ENCODE results near the gene CHD6.

The CHD6 gene

DNA sequence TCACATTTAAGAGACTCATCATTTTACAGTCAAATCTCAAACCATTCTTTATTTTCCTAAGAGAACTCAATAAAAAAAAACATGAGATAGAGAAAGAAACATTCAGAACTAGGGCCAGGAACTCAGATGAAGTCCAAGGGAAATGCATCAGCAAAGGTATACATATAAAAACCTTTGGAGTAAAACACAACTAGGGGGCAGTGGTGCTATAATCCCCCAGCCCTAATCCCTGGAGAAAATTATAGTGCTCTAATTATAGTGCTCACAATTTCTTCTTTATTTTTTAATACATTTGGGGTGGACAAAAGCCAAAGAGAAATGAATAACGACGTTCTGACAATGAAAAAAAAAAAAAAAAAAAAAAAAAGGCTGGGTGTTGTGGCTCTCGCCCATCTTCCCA lies 151.0 kb downstream of the CHD6 start:
- Histone ChIP-seq H3K36me3 (ENCODE audit: insufficient read depth, low read length) (peaks cover 6% of the 10 kb centered on the region), H3K4me3 (ENCODE audit: low read depth, low read length) (no peak overlapping the region), H3K27ac (ENCODE audit: low read depth, low read length) (no peak overlapping the region), H3K4me1 (ENCODE audit: control insufficient read depth, insufficient read depth, low read length, unreplicated experiment) (no peaks in the 10 kb centered on the region), H3K79me2 (ENCODE audit: control insufficient read depth, insufficient read depth, low read length, unreplicated experiment) (no peaks in the 10 kb centered on the region), H3K27me3 (ENCODE audit: insufficient read depth, low read length) (no peaks in the 10 kb centered on the region), H2AFZ (ENCODE audit: low read length, unreplicated experiment) (no peak overlapping the region)

DNA sequence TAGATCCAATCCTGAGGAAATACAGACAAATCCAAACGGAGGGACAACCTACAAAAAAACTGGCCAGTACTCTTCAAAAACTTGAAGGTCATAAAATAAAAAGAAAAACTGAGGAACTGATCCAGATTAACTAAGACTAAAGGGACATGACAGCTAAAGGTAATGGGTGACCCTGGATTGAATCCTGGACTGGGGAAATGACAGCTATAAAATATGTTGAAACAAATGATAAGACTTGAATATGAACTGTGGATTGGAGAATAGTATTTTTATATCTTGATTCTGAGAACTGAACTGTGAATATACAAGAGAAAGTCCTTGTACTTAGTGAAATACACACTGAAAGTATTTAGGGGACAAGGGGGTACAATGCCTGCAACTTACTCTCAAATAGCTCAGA lies 154.6 kb downstream of the CHD6 start:
- H3K4me1 ChIP-seq (ENCODE audit: control insufficient read depth, insufficient read depth, low read length, unreplicated experiment), result no peaks in the 10 kb centered on the region
- no peak overlapping the region for H3K4me3 ChIP-seq (ENCODE audit: low read depth, low read length)
- H3K27ac ChIP-seq (ENCODE audit: low read depth, low read length), result no peak overlapping the region
- H3K27me3 ChIP-seq (ENCODE audit: insufficient read depth, low read length), result no peaks in the 10 kb centered on the region
- no peak overlapping the region for H2AFZ ChIP-seq (ENCODE audit: low read length, unreplicated experiment)
- no peaks in the 10 kb centered on the region for H3K79me2 ChIP-seq (ENCODE audit: control insufficient read depth, insufficient read depth, low read length, unreplicated experiment)
- peaks cover 10% of the 10 kb centered on the region for H3K36me3 ChIP-seq (ENCODE audit: insufficient read depth, low read length)

DNA sequence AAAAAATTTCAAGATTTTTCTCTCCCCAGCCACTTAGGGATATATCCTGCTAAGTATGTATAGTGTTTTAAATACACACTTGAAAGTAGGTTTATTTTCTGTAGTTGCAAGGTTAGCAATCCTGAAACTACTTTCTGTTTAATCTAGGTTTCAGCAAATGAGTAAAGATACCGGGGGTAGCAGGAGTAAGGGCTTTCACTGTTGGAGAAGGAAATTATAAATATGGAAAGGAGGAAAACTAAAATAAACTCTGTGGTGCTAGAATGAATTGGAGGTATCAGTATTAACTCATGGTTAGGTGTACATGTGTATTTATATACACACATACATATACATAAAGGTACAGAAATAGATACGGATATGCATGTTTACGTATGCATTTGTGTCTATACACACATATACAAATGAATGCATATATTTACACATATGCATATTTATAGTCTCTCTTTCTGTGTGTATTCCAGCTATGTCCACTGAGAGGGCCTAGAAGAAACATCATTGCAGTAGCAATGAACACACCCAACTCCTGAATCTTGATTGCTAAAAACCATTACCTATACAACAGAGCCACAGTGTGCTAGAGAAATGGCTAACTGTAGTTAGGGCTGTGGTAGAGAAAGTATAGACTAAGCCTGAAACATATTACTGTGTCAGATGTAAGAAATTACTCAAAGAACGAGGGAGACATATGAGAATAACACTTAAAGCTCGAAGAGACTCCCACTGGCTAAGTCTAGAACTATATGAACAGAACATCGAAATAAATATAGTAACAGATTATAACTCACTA lies 155.6 kb downstream of the CHD6 start:
- Histone ChIP-seq H3K27ac (ENCODE audit: low read depth, low read length) (no peak overlapping the region), H3K36me3 (ENCODE audit: insufficient read depth, low read length) (peaks cover 10% of the 10 kb centered on the region)

DNA sequence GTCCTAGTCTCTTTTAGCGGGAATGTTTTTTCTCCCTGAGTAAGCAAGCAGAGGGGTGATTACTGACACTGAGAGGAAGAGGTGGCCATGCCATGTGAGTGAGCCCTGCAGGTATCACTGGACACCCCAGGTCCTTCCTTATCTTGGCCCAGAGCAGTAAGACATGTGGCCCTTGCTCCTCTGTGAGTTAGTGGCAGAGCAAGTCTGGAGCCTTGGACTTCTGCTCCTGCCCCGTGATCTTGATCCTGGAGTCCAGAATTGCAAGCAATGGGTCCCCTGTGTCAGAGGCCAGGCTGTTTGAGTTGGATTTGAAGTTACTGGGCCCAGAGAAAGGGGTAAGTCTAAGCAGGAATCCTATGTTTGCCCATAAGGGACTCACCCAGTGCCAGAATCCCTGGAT lies 159.4 kb downstream of the CHD6 start:
- Histone ChIP-seq H3K4me3 (ENCODE audit: low read depth, low read length) (no peak overlapping the region), H3K4me1 (ENCODE audit: control insufficient read depth, insufficient read depth, low read length, unreplicated experiment) (no peaks in the 10 kb centered on the region), H3K27ac (ENCODE audit: low read depth, low read length) (no peak overlapping the region), H3K27me3 (ENCODE audit: insufficient read depth, low read length) (no peaks in the 10 kb centered on the region), H2AFZ (ENCODE audit: low read length, unreplicated experiment) (no peak overlapping the region), H3K36me3 (ENCODE audit: insufficient read depth, low read length) (peaks cover 25% of the 10 kb centered on the region), H3K79me2 (ENCODE audit: control insufficient read depth, insufficient read depth, low read length, unreplicated experiment) (no peaks in the 10 kb centered on the region)

More for the DNA sequence above, 155.6 kb downstream of the CHD6 start:
- Histone ChIP-seq H3K79me2 (ENCODE audit: control insufficient read depth, insufficient read depth, low read length, unreplicated experiment) (no peaks in the 10 kb centered on the region), H2AFZ (ENCODE audit: low read length, unreplicated experiment) (no peak overlapping the region), H3K4me3 (ENCODE audit: low read depth, low read length) (no peak overlapping the region), H3K27me3 (ENCODE audit: insufficient read depth, low read length) (no peaks in the 10 kb centered on the region), H3K4me1 (ENCODE audit: control insufficient read depth, insufficient read depth, low read length, unreplicated experiment) (no peaks in the 10 kb centered on the region)

DNA sequence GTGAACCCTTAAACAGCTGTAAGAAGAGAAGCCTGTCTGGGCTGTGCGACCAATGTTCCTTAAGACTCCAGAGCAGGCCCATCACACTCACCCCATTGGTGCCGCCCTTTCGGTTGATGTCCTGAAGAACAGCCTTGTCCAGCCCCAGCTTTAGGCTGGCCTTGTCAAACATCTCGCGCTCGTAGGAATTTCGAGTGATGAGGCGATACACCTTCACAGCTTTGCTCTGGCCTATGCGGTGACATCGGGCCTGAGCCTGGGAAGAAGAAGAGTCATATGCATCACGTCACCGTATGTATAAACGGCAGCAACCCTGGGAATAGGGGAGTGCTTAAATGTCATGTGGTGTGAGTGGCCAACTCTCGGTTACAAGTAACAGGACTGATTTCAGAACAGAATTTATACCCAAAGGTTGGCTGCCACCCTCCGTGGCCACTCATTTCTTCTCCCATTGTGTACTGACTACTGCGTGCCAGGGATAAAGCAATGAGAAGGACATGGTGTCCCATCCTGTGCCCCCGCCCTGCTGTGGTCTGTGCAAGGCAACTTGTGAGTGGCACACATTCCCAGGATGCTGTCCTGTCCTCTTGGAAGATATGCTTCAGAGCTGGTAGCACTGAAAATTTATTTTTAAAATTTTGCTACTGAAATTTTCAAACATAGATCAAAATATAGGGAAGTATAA lies 160.9 kb downstream of the CHD6 start:
- Histone ChIP-seq H3K79me2 (ENCODE audit: control insufficient read depth, insufficient read depth, low read length, unreplicated experiment) (no peaks in the 10 kb centered on the region), H2AFZ (ENCODE audit: low read length, unreplicated experiment) (no peak overlapping the region), H3K36me3 (ENCODE audit: insufficient read depth, low read length) (peaks cover 30% of the 10 kb centered on the region)

DNA sequence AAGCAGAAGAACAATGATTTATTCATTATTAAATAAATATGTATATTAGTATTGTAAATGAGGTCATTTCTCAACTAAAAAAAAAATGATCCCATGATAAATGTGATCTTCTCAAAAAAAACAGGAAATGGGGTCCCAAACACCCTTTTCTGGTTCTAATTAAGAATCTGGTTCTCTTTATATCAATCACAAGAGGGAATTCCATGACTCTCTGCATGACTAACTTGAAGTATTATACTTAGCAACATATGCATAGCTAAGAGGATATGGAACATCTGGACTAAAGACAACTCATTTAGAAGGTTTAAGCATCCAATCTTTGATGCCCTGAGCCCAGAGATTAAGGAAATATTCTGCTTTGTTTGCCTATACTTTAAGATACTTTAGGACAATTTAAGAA lies 161.8 kb downstream of the CHD6 start:
- peaks cover 29% of the 10 kb centered on the region for H3K36me3 ChIP-seq (ENCODE audit: insufficient read depth, low read length)
- no peaks in the 10 kb centered on the region for H3K27me3 ChIP-seq (ENCODE audit: insufficient read depth, low read length)
- no peaks in the 10 kb centered on the region for H3K4me1 ChIP-seq (ENCODE audit: control insufficient read depth, insufficient read depth, low read length, unreplicated experiment)
- H3K27ac ChIP-seq (ENCODE audit: low read depth, low read length), result no peak overlapping the region
- no peak overlapping the region for H2AFZ ChIP-seq (ENCODE audit: low read length, unreplicated experiment)
- no peak overlapping the region for H3K4me3 ChIP-seq (ENCODE audit: low read depth, low read length)
- H3K79me2 ChIP-seq (ENCODE audit: control insufficient read depth, insufficient read depth, low read length, unreplicated experiment), result no peaks in the 10 kb centered on the region

More for the DNA sequence above, 160.9 kb downstream of the CHD6 start:
- H3K4me1 ChIP-seq (ENCODE audit: control insufficient read depth, insufficient read depth, low read length, unreplicated experiment), result no peaks in the 10 kb centered on the region
- H3K27me3 ChIP-seq (ENCODE audit: insufficient read depth, low read length), result no peaks in the 10 kb centered on the region
- no peak overlapping the region for H3K4me3 ChIP-seq (ENCODE audit: low read depth, low read length)
- H3K27ac ChIP-seq (ENCODE audit: low read depth, low read length), result no peak overlapping the region

DNA sequence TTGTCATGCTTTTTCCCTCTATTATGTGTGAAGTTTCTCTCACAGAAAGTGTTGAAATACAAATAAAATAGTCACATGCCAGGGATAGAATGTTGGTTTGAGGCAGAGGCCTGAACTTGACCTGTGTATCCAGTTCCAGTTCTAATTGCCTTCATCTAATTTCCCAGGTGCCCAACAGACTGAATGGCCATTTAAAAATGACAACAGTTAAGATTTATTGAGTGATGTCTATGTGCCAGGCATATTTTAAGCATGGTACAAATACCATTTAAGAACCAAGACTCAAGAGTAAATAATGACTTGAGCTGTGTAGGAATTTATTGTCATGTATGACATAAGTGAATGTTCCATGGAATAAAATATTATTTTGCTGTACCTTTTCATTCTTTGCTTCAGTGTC lies 163.9 kb downstream of the CHD6 start:
- Histone ChIP-seq H3K27ac (ENCODE audit: low read depth, low read length) (no peak overlapping the region), H3K4me1 (ENCODE audit: control insufficient read depth, insufficient read depth, low read length, unreplicated experiment) (no peaks in the 10 kb centered on the region), H2AFZ (ENCODE audit: low read length, unreplicated experiment) (no peak overlapping the region), H3K4me3 (ENCODE audit: low read depth, low read length) (no peak overlapping the region), H3K79me2 (ENCODE audit: control insufficient read depth, insufficient read depth, low read length, unreplicated experiment) (no peaks in the 10 kb centered on the region), H3K27me3 (ENCODE audit: insufficient read depth, low read length) (no peaks in the 10 kb centered on the region), H3K36me3 (ENCODE audit: insufficient read depth, low read length) (peaks cover 34% of the 10 kb centered on the region)

DNA sequence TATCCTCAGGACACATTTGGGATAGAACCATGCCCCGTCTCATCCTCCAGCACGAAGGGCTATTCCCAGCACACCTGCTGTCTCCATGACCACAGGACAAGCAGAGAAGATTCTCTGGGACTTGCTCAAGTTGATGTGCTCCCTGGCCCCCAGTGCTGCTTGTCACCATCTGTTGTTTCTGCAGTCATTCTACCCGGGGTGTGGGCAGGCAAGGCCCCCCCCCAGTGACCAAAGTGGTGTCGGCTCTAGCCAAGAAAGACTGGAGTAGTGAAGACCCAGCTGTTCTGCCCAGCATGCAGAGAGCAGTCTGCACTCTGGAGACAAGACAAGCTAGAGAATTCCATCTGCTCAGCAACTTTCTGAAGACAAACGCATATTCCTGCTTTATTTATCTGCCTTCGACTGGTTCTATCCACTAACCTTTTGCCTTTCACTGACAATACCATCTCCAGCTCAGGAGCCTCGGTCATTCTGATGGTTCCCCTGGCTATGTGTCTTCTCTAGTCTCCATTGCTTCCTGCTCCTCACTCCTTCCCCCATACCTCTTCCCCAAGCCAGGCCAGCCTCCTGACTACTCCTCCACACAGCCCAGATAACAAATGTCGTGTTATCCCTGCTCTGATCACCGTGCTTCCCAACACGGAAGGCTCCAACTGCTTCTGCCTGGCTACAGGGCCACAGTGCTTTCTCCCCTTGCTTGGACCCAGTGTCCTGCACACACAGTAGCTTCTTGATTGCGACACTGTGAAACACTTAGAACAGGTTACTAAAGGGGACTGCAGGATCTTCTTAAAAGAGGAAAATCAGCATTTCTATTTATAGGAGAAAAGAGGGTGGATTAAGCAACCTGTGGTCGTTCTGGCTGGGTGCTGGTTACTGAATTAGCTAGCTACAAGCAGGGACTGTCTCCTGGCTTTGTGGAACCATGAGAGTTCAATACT lies 164.9 kb downstream of the CHD6 start:
- peaks cover 35% of the 10 kb centered on the region for H3K36me3 ChIP-seq (ENCODE audit: insufficient read depth, low read length)

DNA sequence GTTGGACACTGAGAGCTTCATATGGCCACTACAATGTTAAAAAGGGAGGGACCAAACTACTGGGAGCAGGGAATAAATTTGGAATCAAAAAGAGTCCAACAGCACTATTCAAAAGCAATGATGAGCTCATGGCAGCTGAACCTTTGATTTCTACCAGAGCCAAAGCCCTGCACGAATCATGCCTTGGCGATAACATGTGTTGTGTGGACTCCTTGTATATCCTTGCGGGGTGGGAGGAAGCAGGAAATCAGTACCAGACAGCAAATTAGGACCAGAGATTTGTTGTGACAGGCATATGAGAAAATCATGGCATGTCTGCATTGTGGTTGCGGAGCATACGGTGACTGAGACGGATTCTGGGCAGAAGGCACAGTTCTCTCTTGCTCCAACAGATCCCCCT lies 166.0 kb downstream of the CHD6 start:
- Histone ChIP-seq H3K27ac (ENCODE audit: low read depth, low read length) (no peak overlapping the region), H3K4me1 (ENCODE audit: control insufficient read depth, insufficient read depth, low read length, unreplicated experiment) (no peaks in the 10 kb centered on the region), H3K79me2 (ENCODE audit: control insufficient read depth, insufficient read depth, low read length, unreplicated experiment) (no peaks in the 10 kb centered on the region), H2AFZ (ENCODE audit: low read length, unreplicated experiment) (no peak overlapping the region), H3K4me3 (ENCODE audit: low read depth, low read length) (no peak overlapping the region), H3K36me3 (ENCODE audit: insufficient read depth, low read length) (peaks cover 39% of the 10 kb centered on the region), H3K27me3 (ENCODE audit: insufficient read depth, low read length) (no peaks in the 10 kb centered on the region)

More for the DNA sequence above, 164.9 kb downstream of the CHD6 start:
- Histone ChIP-seq H3K27ac (ENCODE audit: low read depth, low read length) (no peak overlapping the region), H2AFZ (ENCODE audit: low read length, unreplicated experiment) (no peak overlapping the region), H3K4me3 (ENCODE audit: low read depth, low read length) (no peak overlapping the region), H3K4me1 (ENCODE audit: control insufficient read depth, insufficient read depth, low read length, unreplicated experiment) (no peaks in the 10 kb centered on the region), H3K27me3 (ENCODE audit: insufficient read depth, low read length) (no peaks in the 10 kb centered on the region), H3K79me2 (ENCODE audit: control insufficient read depth, insufficient read depth, low read length, unreplicated experiment) (no peaks in the 10 kb centered on the region)

DNA sequence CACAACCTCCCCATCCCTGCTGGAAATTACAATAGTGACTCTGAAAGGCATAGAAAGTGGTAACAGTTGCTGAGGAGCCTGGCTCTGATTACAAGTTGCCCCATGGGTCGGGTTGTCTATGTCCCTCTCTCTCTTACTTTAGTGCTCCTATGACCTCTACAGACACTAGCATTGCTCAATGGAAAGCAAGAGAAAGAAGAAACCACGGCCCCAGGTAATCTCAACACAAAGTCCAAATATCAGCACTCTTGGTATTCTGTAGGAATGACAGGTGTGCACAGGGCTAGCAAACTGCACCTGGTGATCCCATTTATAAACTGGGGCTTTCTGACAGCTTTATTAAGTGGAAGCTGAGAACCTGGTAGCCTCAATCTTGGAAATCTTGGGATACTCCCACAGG lies 171.2 kb downstream of the CHD6 start:
- Histone ChIP-seq H3K27me3 (ENCODE audit: insufficient read depth, low read length) (no peaks in the 10 kb centered on the region), H3K36me3 (ENCODE audit: insufficient read depth, low read length) (peaks cover 32% of the 10 kb centered on the region)

More for the DNA sequence above, 171.2 kb downstream of the CHD6 start:
- no peaks in the 10 kb centered on the region for H3K4me1 ChIP-seq (ENCODE audit: control insufficient read depth, insufficient read depth, low read length, unreplicated experiment)
- H2AFZ ChIP-seq (ENCODE audit: low read length, unreplicated experiment), result no peak overlapping the region
- no peaks in the 10 kb centered on the region for H3K79me2 ChIP-seq (ENCODE audit: control insufficient read depth, insufficient read depth, low read length, unreplicated experiment)
- no peak overlapping the region for H3K27ac ChIP-seq (ENCODE audit: low read depth, low read length)
- H3K4me3 ChIP-seq (ENCODE audit: low read depth, low read length), result no peak overlapping the region

All from ACC112 (cell line).